HL-60 (cell line): ENCODE results near the gene FCF1.
A peak's percentile ranks its signal among the peaks of the same experiment; 100 is the strongest.

ENCODE experiments used
- DNase-seq, 2 experiments: peaks; one replicate each; pipeline ENCODE4 v3.0.0-alpha.2; 2010 to 2020; ENCODE audit warnings: low read depth in 1 of 2, low spot score in 1 of 2
- H3K27ac ChIP-seq: fragments of 250-450 bp; sonication (Bioruptor Pico); replicated peaks from 2 replicates; pipeline ENCODE4 v1.5.1; 2020; ENCODE audit warnings: mild to moderate bottlenecking, moderate library complexity
- H3K27me3 ChIP-seq: fragments of 250-450 bp; sonication (Bioruptor Pico); 2 replicates; pipeline ENCODE4 v1.5.1; 2021; ENCODE audit warnings: mild to moderate bottlenecking, moderate library complexity; ENCODE audit not compliant: insufficient read depth, poor library complexity, severe bottlenecking
- H3K4me3 ChIP-seq: replicated peaks from 2 replicates; pipeline ENCODE4 v1.5.1; 2011; ENCODE audit warnings: mild to moderate bottlenecking, control low read depth, low read length; ENCODE audit not compliant: insufficient read depth
- CTCF ChIP-seq: IDR thresholded peaks from one replicate; pipeline ENCODE4 v1.5.1; 2011; ENCODE audit warnings: low read length, control low read depth, inconsistent platforms; ENCODE audit not compliant: insufficient read depth
- GABPA ChIP-seq: IDR thresholded peaks from 2 replicates; pipeline ENCODE4 v1.6.1; 2012; ENCODE audit warnings: low read depth
- POLR2AphosphoS5 ChIP-seq: IDR thresholded peaks from 2 replicates; pipeline ENCODE4 v1.6.1; 2012; ENCODE audit warnings: low read depth
- REST ChIP-seq: IDR thresholded peaks from 2 replicates; pipeline ENCODE4 v1.6.1; 2012; ENCODE audit warnings: low read depth; ENCODE audit not compliant: insufficient replicate concordance
- SPI1 ChIP-seq: IDR thresholded peaks from 2 replicates; pipeline ENCODE4 v1.6.1; 2012; ENCODE audit warnings: low read depth, mild to moderate bottlenecking, borderline replicate concordance

FCF1 gene

DNA sequence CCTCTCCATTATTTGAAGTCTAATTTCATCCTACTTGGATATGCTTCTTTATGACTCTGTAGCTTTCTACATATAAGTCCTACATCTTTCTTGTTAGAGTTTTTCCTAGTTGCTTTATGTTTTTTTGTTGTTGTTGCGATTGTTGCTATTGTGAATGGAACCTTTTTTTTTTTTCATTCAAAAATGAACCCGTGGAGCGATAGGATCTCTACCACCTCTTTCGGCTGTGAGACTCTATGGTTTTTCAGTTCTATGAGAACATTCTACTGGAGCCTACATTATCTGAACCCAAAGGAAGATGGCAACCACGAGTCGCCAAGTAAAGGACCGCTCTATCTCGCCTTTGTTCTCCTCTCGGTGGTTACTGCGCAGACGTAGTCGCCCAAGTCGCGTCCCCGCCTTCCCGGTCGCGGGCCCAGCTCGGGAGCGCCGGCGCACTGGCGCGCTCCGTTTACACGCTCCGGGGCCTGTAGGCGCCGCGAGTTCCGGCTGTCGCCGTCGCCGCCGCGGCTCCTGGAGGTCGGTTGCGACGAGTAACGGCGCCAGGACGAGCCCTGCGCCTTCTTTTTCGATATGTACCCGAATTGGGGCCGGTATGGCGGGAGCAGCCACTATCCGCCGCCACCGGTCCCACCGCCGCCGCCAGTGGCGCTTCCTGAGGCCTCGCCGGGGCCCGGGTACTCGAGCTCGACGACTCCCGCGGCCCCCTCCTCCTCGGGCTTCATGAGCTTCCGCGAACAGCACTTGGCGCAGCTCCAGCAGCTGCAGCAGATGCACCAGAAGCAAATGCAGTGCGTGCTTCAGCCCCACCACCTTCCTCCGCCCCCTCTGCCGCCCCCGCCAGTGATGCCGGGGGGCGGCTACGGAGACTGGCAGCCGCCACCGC, 50.2 kb downstream of the FCF1 start, which contains the start of gene YLPM1:
TSS of gene YLPM1 (plus strand) at position 400 of the 886 bp plus-strand sequence. CDS start at position 574, 174 bp downstream.
- TF ChIP-seq CTCF (peak; percentile 7), POLR2AphosphoS5 (peak; percentile 65), GABPA (no peak)
- peak within 1 kb of the TSS; percentile 92 for H3K27ac ChIP-seq
- H3K4me3 ChIP-seq, result peak within 1 kb of the TSS; percentile 72
- H3K27me3 ChIP-seq, result no peaks in the 10 kb centered on the region
- DNase-seq, result peak; percentile 86 to 89

GRCh38 chr14:74763803-74764531, 51.0 kb downstream of the FCF1 start:
- no peak for TF ChIP-seq GABPA
- TF ChIP-seq SPI1, result no peak
- TF ChIP-seq CTCF, result no peak
- TF ChIP-seq REST, result no peak
- TF ChIP-seq POLR2AphosphoS5, result no peak
- Histone ChIP-seq H3K27me3 (no peaks in the 10 kb centered on the region), H3K27ac (peak overlapping the region; percentile 92), H3K4me3 (peak overlapping the region; percentile 72)
- DNase-seq, result no peak

GRCh38 chr14:74765721-74766120, 52.8 kb downstream of the FCF1 start:
- Histone ChIP-seq H3K4me3 (peak overlapping the region; percentile 72), H3K27ac (no peak overlapping the region), H3K27me3 (no peaks in the 10 kb centered on the region)
- TF ChIP-seq POLR2AphosphoS5 (no peak), CTCF (no peak), GABPA (no peak), REST (no peak), SPI1 (no peak)
- no peak for DNase-seq
